Measurements from ENCODE around the gene GPATCH8.
"Not testable (repeated sequence)": the region's sequence is repeated elsewhere in the genome, so short reads cannot be mapped to it uniquely, and the experiment has no call there.

GRCh38 chr17:44365051-44365450, 138.2 kb downstream of the GPATCH8 start:
- not testable (repeated sequence) for TF ChIP-seq YY1 (IDR thresholded peaks at IDR 0.05; ENCODE audit: insufficient read depth, insufficient read length); ZNF274 (IDR thresholded peaks at IDR 0.05; ENCODE audit: low read depth, low read length)

All from NT2/D1 (cell line).